SK-N-SH (cell line): ENCODE data around the gene DLG2.

ENCODE experiments used
- CHD2 ChIP-seq: fragments of 150-350 bp; IDR thresholded peaks from 2 replicates; pipeline ENCODE4 v1.6.1; 2018; ENCODE audit warnings: low read length; ENCODE audit not compliant: partially characterized antibody
- EZH2phosphoT487 ChIP-seq: fragments of 200-600 bp; sonication (generic); IDR thresholded peaks from 2 replicates; pipeline ENCODE4 v1.6.1; 2017; ENCODE audit warnings: low read depth, mixed run types, mild to moderate bottlenecking, antibody characterized with exemption, moderate library complexity, borderline replicate concordance
- JUND ChIP-seq: IDR thresholded peaks from 2 replicates; pipeline ENCODE4 v1.4.0; 2012
- MEF2A ChIP-seq: IDR thresholded peaks from 2 replicates; pipeline ENCODE4 v1.4.0; 2012; ENCODE audit warnings: low read depth, borderline replicate concordance
- POLR2AphosphoS5 ChIP-seq: IDR thresholded peaks from 2 replicates; pipeline ENCODE4 v1.6.1; 2012; ENCODE audit warnings: low read depth, low read length
- RCOR1 ChIP-seq: fragments of 150-350 bp; IDR thresholded peaks from 2 replicates; pipeline ENCODE4 v1.6.1; 2017; ENCODE audit warnings: antibody characterized with exemption, low read length
- TF ChIP-seq, protein P1 (sequence below): fragments of 200-600 bp; sonication (generic); IDR thresholded peaks from 2 replicates; pipeline ENCODE4 v1.6.1; 2017; ENCODE audit warnings: antibody characterized with exemption, mild to moderate bottlenecking, moderate library complexity
- TF ChIP-seq, protein P2 (sequence below): fragments of 150-350 bp; IDR thresholded peaks from 2 replicates; pipeline ENCODE4 v1.6.1; 2017; ENCODE audit warnings: antibody characterized with exemption, low read length, low read depth, borderline replicate concordance
- TF ChIP-seq, protein P3 (sequence below): IDR thresholded peaks from 2 replicates; pipeline ENCODE4 v1.6.1; 2012; ENCODE audit warnings: mild to moderate bottlenecking, low read depth, low read length, moderate library complexity
- TF ChIP-seq, protein P4 (sequence below): IDR thresholded peaks from 2 replicates; pipeline ENCODE4 v1.4.0; 2012; ENCODE audit warnings: low read depth, borderline replicate concordance

DNA sequence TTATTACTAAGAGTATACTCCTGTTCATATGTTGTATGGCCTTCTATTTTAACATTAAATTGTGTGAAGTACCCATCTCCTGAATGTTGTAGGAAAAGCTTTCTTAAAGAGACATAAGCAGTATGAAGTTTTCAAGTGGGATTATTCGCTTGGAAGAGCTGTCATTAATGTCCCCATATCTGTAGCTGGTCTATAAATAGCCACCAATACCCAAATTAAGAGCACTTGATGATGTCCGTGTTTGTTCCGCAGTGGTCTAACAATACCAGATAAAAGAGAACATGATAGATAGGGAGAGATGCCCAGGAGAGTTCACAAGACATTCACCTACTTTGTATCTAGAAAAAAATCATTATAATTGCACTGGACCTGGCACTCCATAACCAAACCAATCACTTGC lies 527.6 kb downstream of the DLG2 start:
- TF ChIP-seq RCOR1: no peak
- TF ChIP-seq MEF2A: no peak
- TF ChIP-seq POLR2AphosphoS5: no peak
- TF ChIP-seq, protein P1, sequence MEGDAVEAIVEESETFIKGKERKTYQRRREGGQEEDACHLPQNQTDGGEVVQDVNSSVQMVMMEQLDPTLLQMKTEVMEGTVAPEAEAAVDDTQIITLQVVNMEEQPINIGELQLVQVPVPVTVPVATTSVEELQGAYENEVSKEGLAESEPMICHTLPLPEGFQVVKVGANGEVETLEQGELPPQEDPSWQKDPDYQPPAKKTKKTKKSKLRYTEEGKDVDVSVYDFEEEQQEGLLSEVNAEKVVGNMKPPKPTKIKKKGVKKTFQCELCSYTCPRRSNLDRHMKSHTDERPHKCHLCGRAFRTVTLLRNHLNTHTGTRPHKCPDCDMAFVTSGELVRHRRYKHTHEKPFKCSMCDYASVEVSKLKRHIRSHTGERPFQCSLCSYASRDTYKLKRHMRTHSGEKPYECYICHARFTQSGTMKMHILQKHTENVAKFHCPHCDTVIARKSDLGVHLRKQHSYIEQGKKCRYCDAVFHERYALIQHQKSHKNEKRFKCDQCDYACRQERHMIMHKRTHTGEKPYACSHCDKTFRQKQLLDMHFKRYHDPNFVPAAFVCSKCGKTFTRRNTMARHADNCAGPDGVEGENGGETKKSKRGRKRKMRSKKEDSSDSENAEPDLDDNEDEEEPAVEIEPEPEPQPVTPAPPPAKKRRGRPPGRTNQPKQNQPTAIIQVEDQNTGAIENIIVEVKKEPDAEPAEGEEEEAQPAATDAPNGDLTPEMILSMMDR: no peak
- TF ChIP-seq JUND: no peak
- no peak for TF ChIP-seq EZH2phosphoT487
- TF ChIP-seq, protein P2, sequence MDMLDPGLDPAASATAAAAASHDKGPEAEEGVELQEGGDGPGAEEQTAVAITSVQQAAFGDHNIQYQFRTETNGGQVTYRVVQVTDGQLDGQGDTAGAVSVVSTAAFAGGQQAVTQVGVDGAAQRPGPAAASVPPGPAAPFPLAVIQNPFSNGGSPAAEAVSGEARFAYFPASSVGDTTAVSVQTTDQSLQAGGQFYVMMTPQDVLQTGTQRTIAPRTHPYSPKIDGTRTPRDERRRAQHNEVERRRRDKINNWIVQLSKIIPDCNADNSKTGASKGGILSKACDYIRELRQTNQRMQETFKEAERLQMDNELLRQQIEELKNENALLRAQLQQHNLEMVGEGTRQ: no peak
- TF ChIP-seq, protein P3, sequence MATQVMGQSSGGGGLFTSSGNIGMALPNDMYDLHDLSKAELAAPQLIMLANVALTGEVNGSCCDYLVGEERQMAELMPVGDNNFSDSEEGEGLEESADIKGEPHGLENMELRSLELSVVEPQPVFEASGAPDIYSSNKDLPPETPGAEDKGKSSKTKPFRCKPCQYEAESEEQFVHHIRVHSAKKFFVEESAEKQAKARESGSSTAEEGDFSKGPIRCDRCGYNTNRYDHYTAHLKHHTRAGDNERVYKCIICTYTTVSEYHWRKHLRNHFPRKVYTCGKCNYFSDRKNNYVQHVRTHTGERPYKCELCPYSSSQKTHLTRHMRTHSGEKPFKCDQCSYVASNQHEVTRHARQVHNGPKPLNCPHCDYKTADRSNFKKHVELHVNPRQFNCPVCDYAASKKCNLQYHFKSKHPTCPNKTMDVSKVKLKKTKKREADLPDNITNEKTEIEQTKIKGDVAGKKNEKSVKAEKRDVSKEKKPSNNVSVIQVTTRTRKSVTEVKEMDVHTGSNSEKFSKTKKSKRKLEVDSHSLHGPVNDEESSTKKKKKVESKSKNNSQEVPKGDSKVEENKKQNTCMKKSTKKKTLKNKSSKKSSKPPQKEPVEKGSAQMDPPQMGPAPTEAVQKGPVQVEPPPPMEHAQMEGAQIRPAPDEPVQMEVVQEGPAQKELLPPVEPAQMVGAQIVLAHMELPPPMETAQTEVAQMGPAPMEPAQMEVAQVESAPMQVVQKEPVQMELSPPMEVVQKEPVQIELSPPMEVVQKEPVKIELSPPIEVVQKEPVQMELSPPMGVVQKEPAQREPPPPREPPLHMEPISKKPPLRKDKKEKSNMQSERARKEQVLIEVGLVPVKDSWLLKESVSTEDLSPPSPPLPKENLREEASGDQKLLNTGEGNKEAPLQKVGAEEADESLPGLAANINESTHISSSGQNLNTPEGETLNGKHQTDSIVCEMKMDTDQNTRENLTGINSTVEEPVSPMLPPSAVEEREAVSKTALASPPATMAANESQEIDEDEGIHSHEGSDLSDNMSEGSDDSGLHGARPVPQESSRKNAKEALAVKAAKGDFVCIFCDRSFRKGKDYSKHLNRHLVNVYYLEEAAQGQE: no peak
- no peak for TF ChIP-seq CHD2
- TF ChIP-seq, protein P4, sequence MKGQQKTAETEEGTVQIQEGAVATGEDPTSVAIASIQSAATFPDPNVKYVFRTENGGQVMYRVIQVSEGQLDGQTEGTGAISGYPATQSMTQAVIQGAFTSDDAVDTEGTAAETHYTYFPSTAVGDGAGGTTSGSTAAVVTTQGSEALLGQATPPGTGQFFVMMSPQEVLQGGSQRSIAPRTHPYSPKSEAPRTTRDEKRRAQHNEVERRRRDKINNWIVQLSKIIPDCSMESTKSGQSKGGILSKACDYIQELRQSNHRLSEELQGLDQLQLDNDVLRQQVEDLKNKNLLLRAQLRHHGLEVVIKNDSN: no peak
